Large intestine (tissue), 3 donors: Measurements from ENCODE around the gene XRCC6. TPM values are rescaled to one million over a fixed set of nuclear protein-coding genes. Genes with fewer than 3 reads are reported as not detected.
"Not testable (repeated sequence)": the region's sequence is repeated elsewhere in the genome, so short reads cannot be mapped to it uniquely, and the experiment has no call there.

Experiments
- DNase-seq, 2 donors: peaks; one replicate each; pipeline versions ENCODE4 v3.0.0 to v3.0.0-alpha.2; 2013
- H3K27ac ChIP-seq: one replicate; pipeline ENCODE4 v1.5.1; 2013; ENCODE audit warnings: low read length
- H3K27me3 ChIP-seq: 2 replicates; pipeline ENCODE4 v1.6.1; 2013; ENCODE audit warnings: low read length; ENCODE audit not compliant: control insufficient read depth, insufficient read depth
- H3K36me3 ChIP-seq: 2 replicates; pipeline ENCODE4 v1.6.1; 2013; ENCODE audit warnings: low read length; ENCODE audit not compliant: control insufficient read depth, insufficient read depth
- H3K4me1 ChIP-seq: one replicate; pipeline ENCODE4 v1.6.1; 2013; ENCODE audit warnings: low read length; ENCODE audit not compliant: control insufficient read depth, insufficient read depth
- H3K4me3 ChIP-seq: one replicate; pipeline ENCODE4 v1.5.1; 2013; ENCODE audit warnings: low read length
- H3K9me3 ChIP-seq: one replicate; pipeline ENCODE4 v1.6.1; 2013; ENCODE audit warnings: mild to moderate bottlenecking, low read depth, low read length, moderate library complexity; ENCODE audit not compliant: control insufficient read depth
- WGBS: methylation state at CpG from one replicate; pipeline ENCODE4 v1.1.5; 2013; ENCODE audit warnings: low lambda C conversion rate; ENCODE audit not compliant: insufficient coverage; 5-methylcytosine and 5-hydroxymethylcytosine counted together
- polyA plus RNA-seq: library from polyadenylated mRNA; unstranded; fragments of 120-200 nt; gene quantifications from one replicate; pipeline ENCODE4 v1.2.1, GENCODE V29; 2013

The XRCC6 gene
- polyA plus RNA-seq, 1 donor: 247 TPM

- DNase-seq: peak in 1 of 2 donors; percentile 19
- H3K27me3 ChIP-seq: no peaks in the 10 kb centered on the region
- WGBS: 36% methylated on average over 1 of the region's 14 CpGs
- peak overlapping the region; percentile 63 for H3K4me3 ChIP-seq
- peaks cover 25% of the 10 kb centered on the region for H3K36me3 ChIP-seq
- peaks cover 2% of the 10 kb centered on the region for H3K9me3 ChIP-seq
- H3K4me1 ChIP-seq: no peaks in the 10 kb centered on the region
- no peak overlapping the region for H3K27ac ChIP-seq
Measured at GRCh38 chr22:41681616-41682015, 60.5 kb downstream of the XRCC6 start.

- peaks cover 23% of the 10 kb centered on the region for H3K36me3 ChIP-seq
- no peaks in the 10 kb centered on the region for H3K27me3 ChIP-seq
- no CpG with 5 or more reads among the region's 50 CpGs for WGBS
- DNase-seq: peak; percentile 87 to 88
- peaks cover 2% of the 10 kb centered on the region for H3K9me3 ChIP-seq
- peak overlapping the region; percentile 92 for H3K27ac ChIP-seq
- H3K4me3 ChIP-seq: peak overlapping the region; percentile 63
- H3K4me1 ChIP-seq: no peaks in the 10 kb centered on the region
Measured at GRCh38 chr22:41682033-41682807, 61.1 kb downstream of the XRCC6 start.

- Histone ChIP-seq H3K36me3 (peaks cover 19% of the 10 kb centered on the region), H3K27ac (peak overlapping the region; percentile 92), H3K4me3 (peak overlapping the region; percentile 63), H3K4me1 (no peaks in the 10 kb centered on the region), H3K27me3 (no peaks in the 10 kb centered on the region), H3K9me3 (peaks cover 2% of the 10 kb centered on the region)
- WGBS: no CpG with 5 or more reads among the region's 9 CpGs
- DNase-seq: no peak
Measured at GRCh38 chr22:41683052-41683451, 62.0 kb downstream of the XRCC6 start.

- H3K27me3 ChIP-seq: no peaks in the 10 kb centered on the region
- no peak overlapping the region for H3K4me3 ChIP-seq
- DNase-seq: no peak
- H3K36me3 ChIP-seq: peaks cover 14% of the 10 kb centered on the region
- no peaks in the 10 kb centered on the region for H3K4me1 ChIP-seq
- H3K27ac ChIP-seq: no peak overlapping the region
- peaks cover 2% of the 10 kb centered on the region for H3K9me3 ChIP-seq
- WGBS: 100% methylated on average over 1 of the region's 3 CpGs
Measured at GRCh38 chr22:41683616-41684015, 62.5 kb downstream of the XRCC6 start.

- Histone ChIP-seq H3K27me3 (no peaks in the 10 kb centered on the region), H3K4me3 (no peak overlapping the region), H3K36me3 (peaks cover 9% of the 10 kb centered on the region), H3K4me1 (peaks cover 2% of the 10 kb centered on the region), H3K27ac (no peak overlapping the region), H3K9me3 (peaks cover 2% of the 10 kb centered on the region)
- DNase-seq: no peak
- 100% methylated on average over 1 of the region's 4 CpGs for WGBS
Measured at GRCh38 chr22:41684194-41684593, 63.1 kb downstream of the XRCC6 start.

- WGBS: 40% methylated on average over 1 of the region's 11 CpGs
- H3K27me3 ChIP-seq, DNase-seq, H3K4me3 ChIP-seq, H3K4me1 ChIP-seq, H3K36me3 ChIP-seq, H3K9me3 ChIP-seq, H3K27ac ChIP-seq: not testable (repeated sequence)
Measured at GRCh38 chr22:41686890-41687289, 65.8 kb downstream of the XRCC6 start.

- WGBS: no CpG with 5 or more reads among the region's 20 CpGs
- peak in 1 of 2 donors; percentile 59 for DNase-seq
- Histone ChIP-seq H3K9me3 (no peaks in the 10 kb centered on the region), H3K36me3 (no peaks in the 10 kb centered on the region), H3K4me1 (peaks cover 3% of the 10 kb centered on the region), H3K27me3 (no peaks in the 10 kb centered on the region), H3K27ac (peak overlapping the region; percentile 93), H3K4me3 (peak overlapping the region; percentile 91)
Measured at GRCh38 chr22:41687901-41688364, 66.8 kb downstream of the XRCC6 start.

GRCh38 chr22:41688365-41689211 is 67.5 kb downstream of the XRCC6 start, which contains the start of gene SNU13:
SNU13 (minus strand) TSS chr22:41688867; CDS start chr22:41688796, 71 bp downstream.
- H3K27me3 ChIP-seq: no peaks in the 10 kb centered on the region
- peak within 1 kb of the TSS; percentile 91 for H3K4me3 ChIP-seq
- peak; percentile 93 to 96 for DNase-seq
- H3K4me1 ChIP-seq: peaks cover 3% of the 10 kb centered on the region
- peak within 1 kb of the TSS; percentile 93 for H3K27ac ChIP-seq
- no CpG with 5 or more reads among the region's 62 CpGs for WGBS
- H3K9me3 ChIP-seq: no peaks in the 10 kb centered on the region
- H3K36me3 ChIP-seq: no peaks in the 10 kb centered on the region

GRCh38 chr22:41690476-41690875 is 69.4 kb downstream of the XRCC6 start:
- H3K4me1 ChIP-seq: peaks cover 3% of the 10 kb centered on the region
- no peaks in the 10 kb centered on the region for H3K27me3 ChIP-seq
- DNase-seq: no peak
- H3K27ac ChIP-seq: no peak overlapping the region
- peaks cover 10% of the 10 kb centered on the region for H3K36me3 ChIP-seq
- no peak overlapping the region for H3K4me3 ChIP-seq
- WGBS: no CpG with 5 or more reads among the region's 3 CpGs
- H3K9me3 ChIP-seq: no peaks in the 10 kb centered on the region

- no peak overlapping the region for H3K27ac ChIP-seq
- H3K4me1 ChIP-seq: peaks cover 18% of the 10 kb centered on the region
- H3K27me3 ChIP-seq: peaks cover 7% of the 10 kb centered on the region
- WGBS: no CpG with 5 or more reads among the region's 2 CpGs
- H3K36me3 ChIP-seq: peaks cover 10% of the 10 kb centered on the region
- H3K9me3 ChIP-seq: peaks cover 10% of the 10 kb centered on the region
- DNase-seq: no peak
- H3K4me3 ChIP-seq: no peak overlapping the region
Measured at GRCh38 chr22:41695211-41695610, 74.1 kb downstream of the XRCC6 start.
